ENCODE measurements around the gene TMEM272. TPM values are rescaled to one million over a fixed set of nuclear protein-coding genes. Genes with fewer than 3 reads are reported as not detected.
A peak's percentile ranks its signal among the peaks of the same experiment; 100 is the strongest.

The TMEM272 gene
- total RNA-seq, 1 donor from 2014 or later, result 0.26 TPM

DNA sequence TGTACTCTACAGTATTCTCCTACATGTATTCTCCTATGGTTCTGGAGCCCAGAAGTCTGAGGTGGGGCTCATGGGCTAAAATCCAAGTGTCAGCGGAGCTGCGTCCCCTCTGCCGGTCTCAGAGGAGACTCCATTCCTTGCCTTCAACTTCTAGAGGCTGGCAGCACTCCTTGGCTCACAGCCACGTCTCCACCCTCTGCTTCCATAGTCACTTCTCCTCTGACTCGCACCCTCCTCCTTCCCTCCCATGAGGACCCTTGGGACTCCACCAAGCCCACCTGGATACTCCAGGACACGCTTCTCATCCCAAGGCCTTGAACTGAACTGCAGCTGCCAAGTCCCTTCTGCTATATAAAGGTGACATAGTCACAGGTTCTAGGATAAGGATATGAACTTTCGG lies 68.8 kb downstream of the TMEM272 start:
- H3K9me3 Mint-ChIP-seq, result no peaks in the 10 kb centered on the region
- intact Hi-C loops (cut with micrococcal nuclease), result no loop called here
- DNase-seq (ENCODE audit: low spot score), result no peak
- no peak overlapping the region for H3K27ac Mint-ChIP-seq
- H3K36me3 Mint-ChIP-seq (ENCODE audit: low read depth), result no peaks in the 10 kb centered on the region
- H3K27me3 Mint-ChIP-seq (ENCODE audit: insufficient read depth), result no peaks in the 10 kb centered on the region
- no peak overlapping the region for H3K4me3 Mint-ChIP-seq
- H3K4me1 Mint-ChIP-seq (ENCODE audit: low read depth), result no peaks in the 10 kb centered on the region

DNA sequence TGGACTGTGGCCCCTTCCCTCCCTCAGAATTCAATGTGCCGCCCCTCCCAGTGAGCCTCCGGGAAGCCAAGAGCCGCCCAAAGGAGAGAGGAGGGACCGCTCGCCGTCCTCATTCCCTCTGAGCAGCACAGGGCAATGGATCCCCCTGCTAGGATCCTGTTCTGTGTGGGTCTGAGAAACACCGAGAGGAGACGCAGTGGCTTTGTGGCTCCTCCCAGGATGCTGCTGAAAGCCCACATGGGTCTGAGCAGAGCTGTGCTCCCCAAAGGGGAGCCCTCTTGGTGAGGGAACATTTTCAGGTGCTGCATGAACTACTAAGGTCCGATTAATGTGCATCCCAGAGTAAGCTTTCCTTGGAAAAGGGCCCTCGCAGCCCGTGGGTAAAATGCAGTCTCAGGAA lies 71.5 kb downstream of the TMEM272 start:
- H3K4me1 Mint-ChIP-seq (ENCODE audit: low read depth), result no peaks in the 10 kb centered on the region
- no peak overlapping the region for H3K4me3 Mint-ChIP-seq
- H3K9me3 Mint-ChIP-seq, result no peaks in the 10 kb centered on the region
- intact Hi-C loops (cut with micrococcal nuclease), result no loop called here
- H3K27ac Mint-ChIP-seq, result no peak overlapping the region
- no peak for DNase-seq (ENCODE audit: low spot score)
- no peaks in the 10 kb centered on the region for H3K27me3 Mint-ChIP-seq (ENCODE audit: insufficient read depth)
- no peaks in the 10 kb centered on the region for H3K36me3 Mint-ChIP-seq (ENCODE audit: low read depth)

DNA sequence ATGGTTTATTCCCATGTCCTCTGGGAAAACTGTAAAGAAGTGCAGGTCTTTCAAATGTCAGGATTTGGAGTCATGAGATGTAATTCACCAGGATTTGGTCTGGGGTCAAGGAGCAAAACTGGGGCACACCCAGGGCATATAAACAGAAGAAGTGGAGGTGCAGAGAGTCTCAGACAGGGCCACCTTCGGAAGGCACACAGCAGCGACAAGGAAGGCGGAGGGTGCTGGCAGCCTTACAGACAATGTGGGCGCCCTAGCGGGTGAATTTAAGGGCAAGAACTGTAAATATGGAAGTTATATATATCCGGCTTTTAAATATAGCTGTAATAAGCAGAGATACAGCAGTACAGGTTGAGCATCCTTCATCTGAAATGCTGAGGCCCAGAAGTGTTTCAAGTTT lies 72.2 kb downstream of the TMEM272 start:
- Mint-ChIP-seq H3K4me3 (no peak overlapping the region), H3K9me3 (no peaks in the 10 kb centered on the region), H3K27ac (no peak overlapping the region), H3K36me3 (ENCODE audit: low read depth) (no peaks in the 10 kb centered on the region), H3K27me3 (ENCODE audit: insufficient read depth) (no peaks in the 10 kb centered on the region), H3K4me1 (ENCODE audit: low read depth) (no peaks in the 10 kb centered on the region)
- no peak for DNase-seq (ENCODE audit: low spot score)
- intact Hi-C loops (cut with micrococcal nuclease), result no loop called here

DNA sequence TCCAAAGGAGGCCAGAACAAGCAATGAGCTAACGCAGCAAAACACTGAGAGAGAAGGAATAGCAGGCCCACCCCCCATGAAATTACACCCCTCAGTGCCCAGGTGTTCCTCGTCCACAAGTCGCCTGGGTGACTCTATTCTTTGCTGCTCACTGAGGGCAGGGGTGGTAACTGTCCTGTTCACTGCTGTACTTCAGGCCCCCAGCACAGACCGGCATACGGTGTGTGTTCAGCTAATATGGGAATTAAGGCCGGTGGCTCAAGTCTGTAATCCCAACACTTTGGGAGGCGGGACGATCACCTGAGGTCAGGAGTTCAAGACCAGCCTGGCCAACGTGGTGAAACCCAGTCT lies 72.9 kb downstream of the TMEM272 start:
- intact Hi-C loops (cut with micrococcal nuclease), result no loop called here
- Mint-ChIP-seq H3K9me3 (no peaks in the 10 kb centered on the region), H3K27me3 (ENCODE audit: insufficient read depth) (no peaks in the 10 kb centered on the region), H3K4me1 (ENCODE audit: low read depth) (no peaks in the 10 kb centered on the region), H3K4me3 (no peak overlapping the region), H3K27ac (no peak overlapping the region), H3K36me3 (ENCODE audit: low read depth) (no peaks in the 10 kb centered on the region)
- DNase-seq (ENCODE audit: low spot score), result no peak

DNA sequence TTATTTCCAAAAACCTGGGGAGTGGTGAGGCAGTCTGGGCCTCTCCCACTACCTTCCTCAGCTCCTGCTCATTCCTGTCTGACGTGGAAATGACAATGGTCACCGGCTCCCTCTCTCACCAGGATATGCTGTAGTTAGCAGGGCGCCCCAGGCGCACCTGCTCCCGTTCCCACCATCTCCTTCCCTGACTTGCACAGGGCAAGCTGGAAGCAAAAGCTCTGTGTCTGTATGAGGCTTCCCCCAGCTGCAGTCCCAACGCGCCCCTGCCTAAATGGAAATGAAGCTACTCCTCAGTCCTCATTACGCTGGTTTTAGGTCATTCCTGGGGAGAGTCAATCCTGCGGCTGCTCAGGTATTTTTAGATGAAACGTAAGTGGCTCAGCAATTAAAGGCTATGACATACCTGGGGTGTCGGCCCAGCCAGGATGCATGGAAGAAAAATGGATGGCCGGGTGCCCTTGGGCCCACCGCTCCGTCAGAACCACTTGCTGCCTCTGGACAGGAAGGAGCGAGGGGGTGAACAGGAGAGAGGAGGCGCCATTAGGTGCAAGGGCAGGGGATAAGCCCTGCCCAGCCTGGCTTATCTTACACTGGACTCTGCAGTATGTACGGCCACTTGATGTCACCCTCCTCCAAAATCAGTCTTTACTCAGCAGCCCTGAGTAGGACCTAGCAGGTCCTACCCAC lies 73.4 kb downstream of the TMEM272 start:
- no peaks in the 10 kb centered on the region for H3K9me3 Mint-ChIP-seq
- H3K4me1 Mint-ChIP-seq (ENCODE audit: low read depth), result no peaks in the 10 kb centered on the region
- H3K27ac Mint-ChIP-seq, result no peak overlapping the region
- DNase-seq (ENCODE audit: low spot score), result no peak
- H3K36me3 Mint-ChIP-seq (ENCODE audit: low read depth), result peaks cover 2% of the 10 kb centered on the region
- no peaks in the 10 kb centered on the region for H3K27me3 Mint-ChIP-seq (ENCODE audit: insufficient read depth)
- H3K4me3 Mint-ChIP-seq, result no peak overlapping the region
- intact Hi-C loops (cut with micrococcal nuclease), result no loop called here

DNA sequence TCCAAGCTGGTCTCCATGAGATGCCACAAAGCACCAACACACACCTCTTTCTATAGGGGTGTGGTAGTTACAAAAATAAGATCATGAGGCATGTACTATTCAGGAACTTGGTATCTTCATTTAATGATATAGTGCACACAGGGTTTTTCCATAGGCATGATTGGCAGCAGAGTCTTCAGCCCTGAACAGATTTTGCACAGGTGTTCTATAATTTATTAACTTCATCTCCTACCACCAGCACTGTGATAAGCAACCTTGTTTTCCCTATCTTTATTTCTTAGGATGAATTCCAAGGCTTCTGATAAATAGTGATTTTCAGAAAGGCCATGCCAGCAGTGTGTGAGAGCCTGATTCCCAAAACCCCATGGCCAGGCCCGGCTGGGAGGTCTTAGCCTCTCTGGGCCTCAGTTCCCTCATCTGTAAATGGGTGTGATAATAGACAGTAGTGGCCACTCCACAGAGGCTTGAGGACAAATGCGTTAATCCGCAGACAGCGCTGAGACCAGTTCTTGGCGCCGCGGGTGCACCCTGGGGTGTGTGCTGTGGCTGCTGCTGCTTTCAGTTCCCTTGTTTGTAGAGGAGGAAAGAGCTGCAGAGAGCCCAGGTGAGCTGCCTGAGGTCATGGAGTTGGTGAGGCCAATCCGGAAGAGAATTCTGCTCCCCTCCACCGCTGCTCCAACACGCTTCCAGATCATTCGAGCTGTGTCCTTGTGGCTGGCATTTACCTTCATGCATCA lies 74.1 kb downstream of the TMEM272 start:
- Mint-ChIP-seq H3K36me3 (ENCODE audit: low read depth) (peaks cover 3% of the 10 kb centered on the region), H3K4me1 (ENCODE audit: low read depth) (peaks cover 6% of the 10 kb centered on the region), H3K9me3 (no peaks in the 10 kb centered on the region), H3K27ac (no peak overlapping the region), H3K4me3 (no peak overlapping the region), H3K27me3 (ENCODE audit: insufficient read depth) (no peaks in the 10 kb centered on the region)
- intact Hi-C loops (cut with micrococcal nuclease), result no loop called here
- no peak for DNase-seq (ENCODE audit: low spot score)

DNA sequence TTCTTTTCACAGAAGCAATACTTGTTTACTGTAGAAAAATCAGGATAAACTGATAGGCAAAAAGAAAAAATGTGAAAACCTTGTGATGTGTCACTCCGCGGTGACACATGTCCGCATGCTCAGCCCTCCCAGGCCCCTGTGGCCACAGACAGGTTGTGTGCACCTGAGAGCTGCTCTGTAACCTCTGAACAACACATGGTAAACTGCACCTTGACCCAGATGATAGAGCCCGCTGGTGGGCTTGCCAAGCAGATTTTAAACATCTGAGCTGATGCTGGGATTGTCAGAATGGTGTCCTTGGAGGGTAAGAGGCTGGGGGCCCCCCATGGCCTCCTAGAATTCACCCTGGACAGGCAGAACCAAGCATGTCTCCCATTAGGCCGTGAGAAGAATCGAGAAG lies 74.8 kb downstream of the TMEM272 start:
- no peaks in the 10 kb centered on the region for H3K27me3 Mint-ChIP-seq (ENCODE audit: insufficient read depth)
- H3K27ac Mint-ChIP-seq, result no peak overlapping the region
- H3K36me3 Mint-ChIP-seq (ENCODE audit: low read depth), result peaks cover 3% of the 10 kb centered on the region
- DNase-seq (ENCODE audit: low spot score), result no peak
- H3K4me1 Mint-ChIP-seq (ENCODE audit: low read depth), result peaks cover 13% of the 10 kb centered on the region
- no peak overlapping the region for H3K4me3 Mint-ChIP-seq
- H3K9me3 Mint-ChIP-seq, result no peaks in the 10 kb centered on the region
- intact Hi-C loops (cut with micrococcal nuclease), result no loop called here

DNA sequence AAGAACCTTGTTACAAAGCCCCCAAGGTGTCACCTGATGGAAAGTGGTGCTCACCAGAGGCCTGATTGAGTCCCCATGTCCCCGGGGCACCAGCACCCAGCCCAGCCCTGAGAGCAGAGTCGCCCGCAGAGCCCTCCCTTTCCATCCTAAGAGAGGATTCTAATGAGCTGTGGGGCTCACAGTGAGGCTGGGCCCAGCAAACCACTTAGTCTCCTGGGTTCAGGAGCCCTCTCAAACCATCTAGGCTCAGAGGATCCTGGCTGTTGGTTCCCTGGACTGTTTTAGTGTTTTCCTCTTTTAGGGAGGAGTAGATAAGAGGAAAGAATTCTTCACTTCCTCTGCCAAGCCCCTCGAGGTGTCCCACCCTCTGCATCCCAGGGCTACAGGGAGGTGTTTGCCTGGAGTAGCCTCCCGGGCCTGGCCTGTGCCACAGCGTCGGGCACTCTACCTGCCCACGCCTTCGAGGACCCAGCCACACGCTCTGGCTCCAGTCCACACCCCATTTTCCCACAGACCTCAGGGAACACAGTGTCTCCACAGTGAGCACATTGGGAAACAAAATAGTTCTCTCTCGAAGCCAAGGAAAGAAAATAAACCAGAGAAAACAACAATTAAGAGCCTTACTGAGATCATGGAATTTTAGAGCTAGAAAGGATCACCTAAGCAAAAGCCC lies 75.4 kb downstream of the TMEM272 start:
- intact Hi-C loops (cut with micrococcal nuclease), result loop anchor here (10.0 kb wide), 1 partner anchor 155 kb away; no protein-coding TSS in a partner anchor
- no peak for DNase-seq (ENCODE audit: low spot score)
- H3K4me1 Mint-ChIP-seq (ENCODE audit: low read depth), result peaks cover 18% of the 10 kb centered on the region
- H3K9me3 Mint-ChIP-seq, result no peaks in the 10 kb centered on the region
- H3K27ac Mint-ChIP-seq, result peak overlapping the region; percentile 40
- peaks cover 3% of the 10 kb centered on the region for H3K36me3 Mint-ChIP-seq (ENCODE audit: low read depth)
- H3K27me3 Mint-ChIP-seq (ENCODE audit: insufficient read depth), result no peaks in the 10 kb centered on the region
- no peak overlapping the region for H3K4me3 Mint-ChIP-seq

DNA sequence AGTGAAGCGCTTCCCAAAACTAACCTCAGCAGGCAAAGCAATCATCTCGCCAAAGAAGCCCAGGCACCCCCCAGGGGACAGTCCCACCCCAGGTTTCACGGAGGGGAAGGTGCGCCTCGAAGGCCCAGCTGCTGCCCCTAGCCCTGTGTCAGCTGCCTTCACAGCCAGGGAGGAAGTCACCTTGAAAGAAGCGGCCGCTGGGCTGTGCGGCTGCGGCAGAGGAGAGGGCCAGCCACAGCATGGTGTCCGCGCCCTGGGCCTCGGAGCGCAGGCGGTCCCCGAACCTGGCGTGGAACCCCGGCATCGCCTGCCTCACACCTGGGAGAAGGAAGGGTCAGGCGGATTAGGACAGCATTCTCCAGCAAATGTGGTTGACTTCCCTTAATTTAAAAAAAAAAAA lies 76.0 kb downstream of the TMEM272 start:
- peaks cover 24% of the 10 kb centered on the region for H3K4me1 Mint-ChIP-seq (ENCODE audit: low read depth)
- H3K27me3 Mint-ChIP-seq (ENCODE audit: insufficient read depth), result no peaks in the 10 kb centered on the region
- intact Hi-C loops (cut with micrococcal nuclease), result loop anchor here (10.0 kb wide), 1 partner anchor 154 kb away; no protein-coding TSS in a partner anchor
- no peak for DNase-seq (ENCODE audit: low spot score)
- peaks cover 3% of the 10 kb centered on the region for H3K36me3 Mint-ChIP-seq (ENCODE audit: low read depth)
- H3K27ac Mint-ChIP-seq, result no peak overlapping the region
- H3K4me3 Mint-ChIP-seq, result no peak overlapping the region
- no peaks in the 10 kb centered on the region for H3K9me3 Mint-ChIP-seq

DNA sequence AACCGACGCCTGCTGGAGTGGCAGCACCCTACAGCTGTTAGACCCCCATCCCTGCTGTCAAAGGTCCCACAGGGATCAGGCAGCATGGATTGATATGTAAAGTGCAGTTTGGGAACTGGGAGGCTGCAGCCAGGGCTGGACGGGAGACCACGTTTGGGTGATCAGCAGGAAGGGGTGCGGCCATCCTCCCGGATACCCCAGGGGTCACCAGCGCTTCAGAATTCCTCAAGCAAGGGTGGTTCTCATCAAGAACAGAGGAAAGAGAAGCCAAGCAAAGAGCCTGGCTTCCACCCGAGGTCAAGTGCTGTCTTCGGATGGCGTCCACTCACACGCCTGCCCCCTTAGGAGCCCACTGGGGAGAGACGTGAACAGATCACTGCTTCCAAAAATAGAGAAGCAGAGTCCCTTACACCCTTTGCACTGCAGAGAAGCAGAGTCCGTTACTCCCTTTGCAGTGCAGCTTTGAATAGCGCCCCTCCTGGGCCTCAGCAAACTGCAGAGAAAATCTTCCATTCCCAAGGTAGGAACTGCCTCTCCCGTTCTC lies 76.5 kb downstream of the TMEM272 start:
- intact Hi-C loops (cut with micrococcal nuclease), result loop anchor here (10.0 kb wide), 1 partner anchor 154 kb away; no protein-coding TSS in a partner anchor
- no peak overlapping the region for H3K27ac Mint-ChIP-seq
- H3K27me3 Mint-ChIP-seq (ENCODE audit: insufficient read depth), result no peaks in the 10 kb centered on the region
- H3K4me3 Mint-ChIP-seq, result no peak overlapping the region
- H3K9me3 Mint-ChIP-seq, result no peaks in the 10 kb centered on the region
- DNase-seq (ENCODE audit: low spot score), result no peak
- peaks cover 28% of the 10 kb centered on the region for H3K4me1 Mint-ChIP-seq (ENCODE audit: low read depth)
- peaks cover 3% of the 10 kb centered on the region for H3K36me3 Mint-ChIP-seq (ENCODE audit: low read depth)

DNA sequence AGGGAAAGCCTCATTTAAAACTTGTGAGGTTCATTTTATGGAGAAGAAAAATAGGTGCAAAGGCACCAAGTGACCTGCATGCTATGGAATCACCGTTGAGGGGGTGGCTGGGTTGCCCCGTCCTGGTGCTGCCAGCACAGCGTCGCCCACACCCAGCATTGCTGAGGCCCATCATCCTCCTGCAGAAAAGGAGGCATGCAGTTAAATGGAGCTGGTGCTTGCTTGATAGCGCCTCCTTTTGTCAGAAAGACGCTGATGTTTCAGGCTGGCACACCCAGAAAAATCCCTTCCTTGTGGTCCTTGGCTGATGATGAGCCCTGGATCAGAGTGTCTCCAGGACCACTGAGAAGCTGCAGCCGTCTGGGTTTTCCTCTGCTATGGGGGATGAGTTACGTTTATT lies 77.9 kb downstream of the TMEM272 start:
- no peak overlapping the region for H3K27ac Mint-ChIP-seq
- peaks cover 7% of the 10 kb centered on the region for H3K36me3 Mint-ChIP-seq (ENCODE audit: low read depth)
- H3K27me3 Mint-ChIP-seq (ENCODE audit: insufficient read depth), result no peaks in the 10 kb centered on the region
- intact Hi-C loops (cut with micrococcal nuclease), result loop anchor here (10.0 kb wide), 1 partner anchor 152 kb away; no protein-coding TSS in a partner anchor
- H3K4me3 Mint-ChIP-seq, result no peak overlapping the region
- H3K9me3 Mint-ChIP-seq, result no peaks in the 10 kb centered on the region
- no peak for DNase-seq (ENCODE audit: low spot score)
- peaks cover 41% of the 10 kb centered on the region for H3K4me1 Mint-ChIP-seq (ENCODE audit: low read depth)

DNA sequence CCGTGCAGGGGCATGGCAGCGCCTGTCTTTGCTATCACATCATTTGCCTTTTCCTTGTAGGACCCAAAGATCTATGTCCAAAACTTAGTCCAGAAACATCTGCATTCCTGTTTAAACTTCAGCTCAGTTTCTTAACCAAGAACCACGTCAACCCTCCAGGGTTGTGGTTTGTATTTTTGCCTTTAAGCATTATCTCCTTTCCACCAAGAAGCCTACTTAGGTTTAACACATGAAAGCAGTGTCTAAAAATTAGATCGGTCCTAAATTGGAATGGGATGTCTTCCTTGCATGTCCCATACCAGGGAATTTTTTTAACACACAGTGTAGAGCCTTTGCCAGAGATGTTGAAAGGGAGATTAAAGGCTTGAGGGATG lies 79.8 kb downstream of the TMEM272 start:
- Mint-ChIP-seq H3K4me3 (peak overlapping the region; percentile 79), H3K27ac (peak overlapping the region; percentile 96), H3K27me3 (ENCODE audit: insufficient read depth) (no peaks in the 10 kb centered on the region), H3K9me3 (no peaks in the 10 kb centered on the region), H3K4me1 (ENCODE audit: low read depth) (peaks cover 41% of the 10 kb centered on the region), H3K36me3 (ENCODE audit: low read depth) (peaks cover 11% of the 10 kb centered on the region)
- intact Hi-C loops (cut with micrococcal nuclease), result loop anchor here (2.0 to 10.0 kb wide), 2 partner anchors 28 to 150 kb away; no protein-coding TSS in a partner anchor
- no peak for DNase-seq (ENCODE audit: low spot score)

All from activated T-helper 1 cell treated with anti-CD3 and anti-CD28 coated beads, Interleukin-12 subunit alpha, Interleukin-12 subunit beta, Interleukin-2, Interleukin-4 antibody, amounts not matched to agents 30 ng/mL and 10 ng/mL and 1 ng/mL, durations not matched to agents 14 hours and 24 hours and 36 hours (primary cell).